Measurements from ENCODE around the gene TAB2.

DNA sequence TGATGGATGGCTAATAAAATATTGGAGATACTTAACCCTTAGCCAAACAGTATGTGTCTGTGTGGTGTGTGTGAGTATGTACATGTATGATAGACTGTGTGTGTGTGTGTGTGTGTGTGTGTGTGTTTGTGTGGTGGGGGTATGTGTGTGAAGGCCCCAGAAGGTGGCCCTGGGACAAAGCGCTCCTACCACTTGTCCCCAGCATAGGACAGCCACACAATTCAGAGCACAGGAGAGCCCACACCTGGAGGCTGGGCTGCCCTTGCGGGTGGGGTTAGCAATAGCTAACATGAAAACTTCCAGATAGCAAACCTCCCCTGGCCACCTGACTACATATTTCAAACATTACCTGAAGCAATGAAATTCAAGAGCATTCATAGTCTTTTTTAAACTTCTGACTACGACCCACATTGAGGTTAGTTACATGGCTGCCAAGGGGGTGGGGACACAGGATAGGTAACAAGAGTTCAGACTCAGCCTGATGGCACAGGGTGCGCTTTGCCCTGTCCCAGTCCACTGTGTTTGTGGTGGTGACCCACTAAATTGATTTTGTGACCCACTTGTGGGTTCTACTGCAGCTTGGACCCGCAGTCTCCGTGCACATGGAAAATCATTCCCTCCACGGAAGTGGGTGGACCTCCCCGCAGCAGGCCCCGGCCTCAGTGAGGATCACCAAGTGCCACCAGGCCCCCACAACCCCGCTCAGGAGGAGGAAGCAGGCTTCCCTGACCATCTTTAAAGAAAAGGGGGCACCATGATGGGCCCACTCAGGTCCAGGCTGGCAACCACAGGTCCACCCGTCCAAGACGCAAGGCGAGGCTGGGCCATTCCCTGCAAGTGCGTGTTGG lies 132.5 kb downstream of the TAB2 start:
- TF ChIP-seq POLR2AphosphoS5 (IDR thresholded peaks at IDR 0.05), result no peak
- TF ChIP-seq CTCF (IDR thresholded peaks at IDR 0.05), result no peak

All from suprapubic skin (tissue), 3 donors.